K562 (cell line): ENCODE measurements around the gene SLC34A3. TPM values are rescaled to one million over a fixed set of nuclear protein-coding genes. Genes with fewer than 3 reads are reported as not detected.
A peak's percentile ranks its signal among the peaks of the same experiment; 100 is the strongest.

Source experiments
- BHLHE40 ChIP-seq: IDR thresholded peaks from 2 replicates; pipeline ENCODE4 v1.6.1; 2011; ENCODE audit warnings: low read length, improper control_type of control experiment
- EP300 ChIP-seq: IDR thresholded peaks from 2 replicates; pipeline ENCODE4 v1.6.1; 2012; ENCODE audit warnings: low read length, improper control_type of control experiment
- IRF2 ChIP-seq: sonication (generic); formaldehyde crosslinking; IDR thresholded peaks from 2 replicates; pipeline ENCODE4 v1.8.1; 2022; ENCODE audit warnings: mild to moderate bottlenecking, missing genetic modification reagents
- KLF16 ChIP-seq: IDR thresholded peaks from 2 replicates; pipeline ENCODE4 v1.6.1; 2016; ENCODE audit warnings: antibody characterized with exemption
- MYC ChIP-seq, 2 experiments: fragments of 250-450 bp in 1 of 2; sonication (Bioruptor Pico) in 1 of 2; IDR thresholded peaks; 2 replicates each; pipeline versions ENCODE4 v1.5.1 to v1.6.1; 2012 to 2021; ENCODE audit warnings: low read depth in 2 of 2, borderline replicate concordance in 1 of 2, improper control_type of control experiment in 1 of 2, low read length in 1 of 2, mild to moderate bottlenecking in 1 of 2, moderate library complexity in 1 of 2
- NCOA1 ChIP-seq: fragments of 450-650 bp; IDR thresholded peaks from 2 replicates; pipeline ENCODE4 v1.6.1; 2016; ENCODE audit warnings: low read depth
- NFE2 ChIP-seq: IDR thresholded peaks from 2 replicates; pipeline ENCODE4 v1.6.1; 2014; ENCODE audit warnings: antibody characterized with exemption, low read depth
- POLR2B ChIP-seq: fragments of 450-650 bp; IDR thresholded peaks from 2 replicates; pipeline ENCODE4 v1.6.1; 2018; ENCODE audit warnings: low read depth; ENCODE audit not compliant: partially characterized antibody
- PPARD ChIP-seq: fragments of 250-450 bp; sonication (Bioruptor Pico); IDR thresholded peaks from 2 replicates; pipeline ENCODE4 v1.8.0; 2022; ENCODE audit warnings: inconsistent platforms, mild to moderate bottlenecking, moderate library complexity
- SNIP1 ChIP-seq: fragments of 450-650 bp; IDR thresholded peaks from 2 replicates; pipeline ENCODE4 v1.7.1; 2017; ENCODE audit warnings: low read depth, mild to moderate bottlenecking
- STAG1 ChIP-seq: sonication (generic); formaldehyde crosslinking; IDR thresholded peaks from 2 replicates; pipeline ENCODE4 v1.5.0; 2020; ENCODE audit warnings: missing genetic modification reagents, borderline replicate concordance
- TCF7L2 ChIP-seq: fragments of 150-350 bp; IDR thresholded peaks from 2 replicates; pipeline ENCODE4 v1.6.1; 2016; ENCODE audit warnings: low read depth, mild to moderate bottlenecking, low read length, moderate library complexity
- ZNF134 ChIP-seq: fragments of 250-450 bp; sonication (Bioruptor Pico); conservative IDR thresholded peaks from 2 replicates; pipeline ENCODE4 v1.4.0; 2020
- ZNF165 ChIP-seq: fragments of 250-450 bp; sonication (Bioruptor Pico); IDR thresholded peaks from 2 replicates; pipeline ENCODE4 v1.4.0; 2020; ENCODE audit warnings: borderline replicate concordance
- polyA plus RNA-seq, 8 experiments: library from polyadenylated mRNA; depleted of rRNA in 4 of 8; stranded (reverse) in 5 of 8; unstranded in 3 of 8; fragments of >200 nt; fragmentation: Nextera tagmentation in 2 of 8; fragmentation: Illumina TruSeq in 1 of 8; extraction: Ambion mirVana in 2 of 8; extraction: Trizol in 1 of 8; gene quantifications; 2 replicates each; pipeline versions ENCODE4 v1.2.1 to v1.2.3, GENCODE V29; 2011 to 2014; ENCODE audit warnings: inconsistent platforms in 1 of 8, missing spikeins in 1 of 8
- total RNA-seq, 7 experiments: library from RNA; depleted of rRNA in 6 of 7; stranded (reverse); fragments of >200 nt in 6 of 7; fragmentation: Illumina TruSeq in 2 of 7; extraction: Trizol in 2 of 7; gene quantifications; 2 replicates each; pipeline versions ENCODE4 v1.2.1 to v1.2.3, GENCODE V29; 2011 to 2021; ENCODE audit warnings: low replicate concordance in 1 of 7
- TF ChIP-seq, protein P1 (sequence below): sonication (generic); formaldehyde crosslinking; IDR thresholded peaks from 2 replicates; pipeline ENCODE4 v1.4.0; 2020; ENCODE audit warnings: mild to moderate bottlenecking, missing genetic modification reagents
- TF ChIP-seq, protein P2 (sequence below): fragments of 450-650 bp; IDR thresholded peaks from 2 replicates; pipeline ENCODE4 v1.6.1; 2016; ENCODE audit warnings: low read depth
- TF ChIP-seq, protein P3 (sequence below): IDR thresholded peaks from 2 replicates; pipeline ENCODE4 v1.6.1; 2011; ENCODE audit not compliant: insufficient read length; ENCODE audit errors: extremely low read depth

The SLC34A3 gene
- total and polyA plus RNA-seq, 9 of the 15 experiments (the other 6 are each of a cell fraction or from before 2014, with no cell fraction given), result not detected

DNA sequence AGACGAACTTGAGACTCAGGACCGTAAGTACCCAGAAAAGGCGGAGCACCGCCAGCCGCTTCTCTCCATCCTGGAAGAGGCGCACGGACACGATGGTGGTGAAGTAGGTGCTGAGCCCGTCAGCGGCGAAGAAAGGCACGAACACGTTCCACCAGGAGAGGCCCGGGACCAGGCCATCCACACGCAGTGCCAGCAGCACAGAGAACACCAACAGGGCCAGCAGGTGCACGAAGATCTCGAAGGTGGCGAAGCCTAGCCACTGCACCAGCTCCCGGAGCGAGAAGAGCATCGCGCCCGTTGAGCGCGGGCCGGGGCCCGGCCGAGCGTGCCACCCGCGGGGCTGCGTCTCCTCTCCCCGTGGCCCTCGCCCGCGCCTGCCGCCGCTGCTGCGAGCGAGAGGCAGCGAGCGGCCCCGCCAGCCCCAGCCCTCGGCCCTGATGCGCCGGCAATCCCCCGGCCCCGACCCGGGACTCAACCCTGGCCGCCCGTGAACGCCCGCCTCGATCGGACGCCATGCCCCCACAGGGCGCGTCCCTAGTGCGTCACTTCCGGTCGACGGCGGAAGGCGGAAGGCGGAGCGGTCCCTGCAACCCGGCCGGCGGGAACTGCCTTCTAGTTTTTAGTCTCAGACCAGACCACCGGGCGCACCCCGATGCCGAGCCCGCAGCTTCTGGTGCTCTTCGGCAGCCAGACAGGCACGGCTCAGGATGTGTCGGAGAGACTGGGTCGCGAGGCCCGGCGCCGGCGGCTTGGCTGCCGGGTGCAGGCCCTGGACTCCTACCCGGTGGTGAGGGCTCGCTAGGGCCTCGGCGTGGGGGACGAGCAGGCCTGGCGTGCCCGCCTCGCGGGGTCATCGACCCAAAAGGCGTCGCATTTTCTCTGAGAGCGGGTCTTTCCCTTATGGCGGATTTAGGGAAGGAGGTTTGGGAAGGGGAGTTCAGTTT, 25.3 kb upstream of the SLC34A3 start, which contains the start of the genes NDOR1 and TMEM203 (continued):
- TF ChIP-seq EP300 (no peak), MYC (IDR thresholded peaks at IDR 0.05; ENCODE audit: low read depth, low read length) (peak; percentile 84), MYC (CRISPR knock-in tag; IDR thresholded peaks at IDR 0.05; ENCODE audit: borderline replicate concordance, low read depth) (peak; percentile 18; the same call in 1 of the 2 replicates), KLF16 (no peak), SNIP1 (no peak), PPARD (CRISPR knock-in tag) (no peak), POLR2B (peak; percentile 57), NCOA1 (no peak), TCF7L2 (no peak), IRF2 (CRISPR knock-in tag) (no peak), BHLHE40 (0 out of 2 replicates have a peak, but pooled peaks have one; percentile 10), STAG1 (CRISPR knock-in tag) (0 out of 2 replicates have a peak, but pooled peaks have one; percentile 11), ZNF134 (CRISPR knock-in tag) (no peak), NFE2 (no peak), ZNF165 (no peak)
- TF ChIP-seq, protein P1, sequence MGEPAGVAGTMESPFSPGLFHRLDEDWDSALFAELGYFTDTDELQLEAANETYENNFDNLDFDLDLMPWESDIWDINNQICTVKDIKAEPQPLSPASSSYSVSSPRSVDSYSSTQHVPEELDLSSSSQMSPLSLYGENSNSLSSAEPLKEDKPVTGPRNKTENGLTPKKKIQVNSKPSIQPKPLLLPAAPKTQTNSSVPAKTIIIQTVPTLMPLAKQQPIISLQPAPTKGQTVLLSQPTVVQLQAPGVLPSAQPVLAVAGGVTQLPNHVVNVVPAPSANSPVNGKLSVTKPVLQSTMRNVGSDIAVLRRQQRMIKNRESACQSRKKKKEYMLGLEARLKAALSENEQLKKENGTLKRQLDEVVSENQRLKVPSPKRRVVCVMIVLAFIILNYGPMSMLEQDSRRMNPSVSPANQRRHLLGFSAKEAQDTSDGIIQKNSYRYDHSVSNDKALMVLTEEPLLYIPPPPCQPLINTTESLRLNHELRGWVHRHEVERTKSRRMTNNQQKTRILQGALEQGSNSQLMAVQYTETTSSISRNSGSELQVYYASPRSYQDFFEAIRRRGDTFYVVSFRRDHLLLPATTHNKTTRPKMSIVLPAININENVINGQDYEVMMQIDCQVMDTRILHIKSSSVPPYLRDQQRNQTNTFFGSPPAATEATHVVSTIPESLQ (CRISPR knock-in tag), result peak; percentile 81; the same call in 1 of the 2 replicates
- TF ChIP-seq, protein P2, sequence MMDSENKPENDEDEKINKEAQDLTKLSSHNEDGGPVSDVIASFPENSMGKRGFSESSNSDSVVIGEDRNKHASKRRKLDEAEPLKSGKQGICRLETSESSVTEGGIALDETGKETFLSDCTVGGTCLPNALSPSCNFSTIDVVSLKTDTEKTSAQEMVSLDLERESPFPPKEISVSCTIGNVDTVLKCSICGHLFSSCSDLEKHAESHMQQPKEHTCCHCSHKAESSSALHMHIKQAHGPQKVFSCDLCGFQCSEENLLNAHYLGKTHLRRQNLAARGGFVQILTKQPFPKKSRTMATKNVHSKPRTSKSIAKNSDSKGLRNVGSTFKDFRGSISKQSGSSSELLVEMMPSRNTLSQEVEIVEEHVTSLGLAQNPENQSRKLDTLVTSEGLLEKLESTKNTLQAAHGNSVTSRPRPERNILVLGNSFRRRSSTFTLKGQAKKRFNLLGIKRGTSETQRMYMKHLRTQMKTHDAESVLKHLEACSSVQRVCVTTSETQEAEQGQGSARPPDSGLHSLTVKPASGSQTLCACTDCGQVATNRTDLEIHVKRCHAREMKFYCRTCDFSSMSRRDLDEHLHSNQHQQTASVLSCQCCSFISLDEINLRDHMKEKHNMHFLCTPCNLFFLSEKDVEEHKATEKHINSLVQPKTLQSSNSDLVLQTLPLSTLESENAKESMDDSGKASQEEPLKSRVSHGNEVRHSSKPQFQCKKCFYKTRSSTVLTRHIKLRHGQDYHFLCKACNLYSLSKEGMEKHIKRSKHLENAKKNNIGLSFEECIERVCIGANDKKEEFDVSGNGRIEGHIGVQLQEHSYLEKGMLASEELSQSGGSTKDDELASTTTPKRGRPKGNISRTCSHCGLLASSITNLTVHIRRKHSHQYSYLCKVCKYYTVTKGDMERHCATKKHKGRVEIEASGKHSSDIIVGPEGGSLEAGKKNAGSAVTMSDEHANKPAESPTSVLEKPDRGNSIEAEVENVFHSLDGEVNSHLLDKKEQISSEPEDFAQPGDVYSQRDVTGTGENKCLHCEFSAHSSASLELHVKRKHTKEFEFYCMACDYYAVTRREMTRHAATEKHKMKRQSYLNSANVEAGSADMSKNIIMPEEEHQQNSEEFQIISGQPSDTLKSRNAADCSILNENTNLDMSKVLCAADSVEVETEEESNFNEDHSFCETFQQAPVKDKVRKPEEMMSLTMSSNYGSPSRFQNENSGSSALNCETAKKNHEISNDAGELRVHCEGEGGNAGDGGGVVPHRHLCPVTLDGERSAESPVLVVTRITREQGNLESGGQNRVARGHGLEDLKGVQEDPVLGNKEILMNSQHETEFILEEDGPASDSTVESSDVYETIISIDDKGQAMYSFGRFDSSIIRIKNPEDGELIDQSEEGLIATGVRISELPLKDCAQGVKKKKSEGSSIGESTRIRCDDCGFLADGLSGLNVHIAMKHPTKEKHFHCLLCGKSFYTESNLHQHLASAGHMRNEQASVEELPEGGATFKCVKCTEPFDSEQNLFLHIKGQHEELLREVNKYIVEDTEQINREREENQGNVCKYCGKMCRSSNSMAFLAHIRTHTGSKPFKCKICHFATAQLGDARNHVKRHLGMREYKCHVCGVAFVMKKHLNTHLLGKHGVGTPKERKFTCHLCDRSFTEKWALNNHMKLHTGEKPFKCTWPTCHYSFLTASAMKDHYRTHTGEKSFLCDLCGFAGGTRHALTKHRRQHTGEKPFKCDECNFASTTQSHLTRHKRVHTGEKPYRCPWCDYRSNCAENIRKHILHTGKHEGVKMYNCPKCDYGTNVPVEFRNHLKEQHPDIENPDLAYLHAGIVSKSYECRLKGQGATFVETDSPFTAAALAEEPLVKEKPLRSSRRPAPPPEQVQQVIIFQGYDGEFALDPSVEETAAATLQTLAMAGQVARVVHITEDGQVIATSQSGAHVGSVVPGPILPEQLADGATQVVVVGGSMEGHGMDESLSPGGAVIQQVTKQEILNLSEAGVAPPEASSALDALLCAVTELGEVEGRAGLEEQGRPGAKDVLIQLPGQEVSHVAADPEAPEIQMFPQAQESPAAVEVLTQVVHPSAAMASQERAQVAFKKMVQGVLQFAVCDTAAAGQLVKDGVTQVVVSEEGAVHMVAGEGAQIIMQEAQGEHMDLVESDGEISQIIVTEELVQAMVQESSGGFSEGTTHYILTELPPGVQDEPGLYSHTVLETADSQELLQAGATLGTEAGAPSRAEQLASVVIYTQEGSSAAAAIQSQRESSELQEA, result no peak
- TF ChIP-seq, protein P3, sequence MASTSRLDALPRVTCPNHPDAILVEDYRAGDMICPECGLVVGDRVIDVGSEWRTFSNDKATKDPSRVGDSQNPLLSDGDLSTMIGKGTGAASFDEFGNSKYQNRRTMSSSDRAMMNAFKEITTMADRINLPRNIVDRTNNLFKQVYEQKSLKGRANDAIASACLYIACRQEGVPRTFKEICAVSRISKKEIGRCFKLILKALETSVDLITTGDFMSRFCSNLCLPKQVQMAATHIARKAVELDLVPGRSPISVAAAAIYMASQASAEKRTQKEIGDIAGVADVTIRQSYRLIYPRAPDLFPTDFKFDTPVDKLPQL, result no peak
